Prostate gland (tissue), 2 donors: ENCODE measurements around the gene RTN1.

Experiments used
- POLR2A ChIP-seq: fragments of 450-650 bp; IDR thresholded peaks from one replicate; pipeline ENCODE4 v1.6.1; 2016; ENCODE audit warnings: antibody characterized with exemption, mild to moderate bottlenecking
- TF ChIP-seq, protein P1 (sequence below), 4 experiments: fragments of 200-600 bp in 2 of 4; fragments of 450-650 bp in 2 of 4; sonication (generic) in 2 of 4; IDR thresholded peaks; 1 replicate in 3 of 4; 2 replicates in 1 of 4; pipeline ENCODE4 v1.5.1; 2016 to 2019; ENCODE audit warnings: antibody characterized with exemption in 4 of 4, mild to moderate bottlenecking in 2 of 4, moderate library complexity in 2 of 4

DNA sequence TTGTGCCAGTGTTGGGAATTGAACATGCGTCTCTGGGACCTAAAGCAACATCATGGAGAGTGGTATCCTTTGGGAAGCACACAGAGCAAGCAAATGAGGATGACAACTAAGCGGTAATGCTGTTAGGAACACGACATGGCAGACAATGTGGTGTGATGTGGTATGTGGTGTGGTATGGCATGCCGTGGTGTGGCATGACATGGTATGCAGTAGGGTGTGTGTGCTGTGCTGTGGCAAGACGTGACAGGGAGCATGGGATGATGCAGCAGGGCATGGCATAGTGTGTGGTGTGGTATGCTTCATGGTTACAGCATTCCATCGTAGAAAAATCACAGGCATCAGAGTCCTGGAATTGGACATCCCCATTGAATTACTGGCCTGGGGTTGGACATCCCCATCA is 108.7 kb downstream of the RTN1 start:
- no peak for TF ChIP-seq POLR2A
- TF ChIP-seq, protein P1, sequence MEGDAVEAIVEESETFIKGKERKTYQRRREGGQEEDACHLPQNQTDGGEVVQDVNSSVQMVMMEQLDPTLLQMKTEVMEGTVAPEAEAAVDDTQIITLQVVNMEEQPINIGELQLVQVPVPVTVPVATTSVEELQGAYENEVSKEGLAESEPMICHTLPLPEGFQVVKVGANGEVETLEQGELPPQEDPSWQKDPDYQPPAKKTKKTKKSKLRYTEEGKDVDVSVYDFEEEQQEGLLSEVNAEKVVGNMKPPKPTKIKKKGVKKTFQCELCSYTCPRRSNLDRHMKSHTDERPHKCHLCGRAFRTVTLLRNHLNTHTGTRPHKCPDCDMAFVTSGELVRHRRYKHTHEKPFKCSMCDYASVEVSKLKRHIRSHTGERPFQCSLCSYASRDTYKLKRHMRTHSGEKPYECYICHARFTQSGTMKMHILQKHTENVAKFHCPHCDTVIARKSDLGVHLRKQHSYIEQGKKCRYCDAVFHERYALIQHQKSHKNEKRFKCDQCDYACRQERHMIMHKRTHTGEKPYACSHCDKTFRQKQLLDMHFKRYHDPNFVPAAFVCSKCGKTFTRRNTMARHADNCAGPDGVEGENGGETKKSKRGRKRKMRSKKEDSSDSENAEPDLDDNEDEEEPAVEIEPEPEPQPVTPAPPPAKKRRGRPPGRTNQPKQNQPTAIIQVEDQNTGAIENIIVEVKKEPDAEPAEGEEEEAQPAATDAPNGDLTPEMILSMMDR (IDR thresholded peaks at IDR 0.05): no peak
